ENCODE data around the gene ISLR2. TPM values are rescaled to one million over a fixed set of nuclear protein-coding genes. Genes with fewer than 3 reads are reported as not detected.

Gene ISLR2
- total RNA-seq, 4 donors from 2014 or later: 0.66 to 1.5 (median 0.98) TPM; not detected in 1

DNA sequence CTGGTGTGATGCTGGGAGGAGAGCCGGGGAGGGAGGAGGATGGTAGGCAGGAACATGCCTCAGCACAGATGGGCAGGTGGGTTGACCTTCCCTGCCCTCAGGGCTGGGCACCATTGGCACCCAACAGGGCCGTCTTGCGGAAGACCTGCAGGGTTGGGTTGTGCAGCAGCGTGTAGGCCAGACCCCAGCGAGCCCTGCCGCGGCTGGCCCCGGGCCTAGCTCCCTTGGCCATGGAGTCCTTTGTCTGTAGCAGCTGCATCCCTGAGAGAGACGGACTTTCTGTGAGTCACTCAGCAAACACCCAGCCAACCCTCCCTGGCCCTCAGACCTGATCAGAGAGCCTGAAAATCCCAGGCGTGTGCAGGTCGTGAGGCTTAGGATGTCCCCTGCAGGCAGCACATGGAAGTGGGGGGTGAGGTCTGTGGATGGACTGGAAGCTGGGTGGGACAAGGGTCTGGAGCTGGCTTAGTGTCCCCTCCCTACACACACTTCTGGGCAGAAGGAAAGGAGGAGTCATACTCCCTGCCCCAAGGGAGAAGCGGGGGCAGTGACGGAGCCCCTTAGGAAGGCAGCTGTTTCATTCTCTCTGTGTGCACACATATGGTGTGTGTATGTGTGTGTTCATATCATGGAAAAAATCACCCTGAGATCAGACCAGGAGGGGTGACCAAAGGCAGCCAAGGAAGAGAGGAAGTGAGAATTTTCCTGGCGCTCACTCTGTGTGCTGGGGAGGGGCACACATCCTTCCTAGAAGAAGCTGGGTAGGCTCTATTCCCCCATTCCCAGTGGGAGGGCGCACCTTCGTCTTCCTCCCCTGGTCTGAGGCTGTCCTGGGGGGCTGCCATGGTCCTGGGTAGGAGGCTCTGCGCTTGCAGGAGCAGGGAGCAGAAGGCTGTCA, 49.8 kb downstream of the ISLR2 start:
- Histone ChIP-seq H3K9me3 (no peaks in the 10 kb centered on the region), H3K4me3 (no peak overlapping the region), H3K27ac (peak overlapping the region in 2 of 4 donors; percentile 26 to 57), H3K36me3 (peaks cover 0 to 3% (median 0%) of the 10 kb centered on the region in 3 donors), H3K27me3 (no peaks in the 10 kb centered on the region), H3K4me1 (peaks cover 0 to 59% (median 32%) of the 10 kb centered on the region in 4 donors)
- no peak for TF ChIP-seq POLR2A (IDR thresholded peaks at IDR 0.05)
- no peak for TF ChIP-seq CTCF (IDR thresholded peaks at IDR 0.05)
- no peak for TF ChIP-seq EP300 (IDR thresholded peaks at IDR 0.05)
- DNase-seq (ENCODE audit: low spot score in 2 of 2): no peak
- 59 to 79% methylated on average over 12 to 14 of the region's 17 CpGs for WGBS, 2 donors

DNA sequence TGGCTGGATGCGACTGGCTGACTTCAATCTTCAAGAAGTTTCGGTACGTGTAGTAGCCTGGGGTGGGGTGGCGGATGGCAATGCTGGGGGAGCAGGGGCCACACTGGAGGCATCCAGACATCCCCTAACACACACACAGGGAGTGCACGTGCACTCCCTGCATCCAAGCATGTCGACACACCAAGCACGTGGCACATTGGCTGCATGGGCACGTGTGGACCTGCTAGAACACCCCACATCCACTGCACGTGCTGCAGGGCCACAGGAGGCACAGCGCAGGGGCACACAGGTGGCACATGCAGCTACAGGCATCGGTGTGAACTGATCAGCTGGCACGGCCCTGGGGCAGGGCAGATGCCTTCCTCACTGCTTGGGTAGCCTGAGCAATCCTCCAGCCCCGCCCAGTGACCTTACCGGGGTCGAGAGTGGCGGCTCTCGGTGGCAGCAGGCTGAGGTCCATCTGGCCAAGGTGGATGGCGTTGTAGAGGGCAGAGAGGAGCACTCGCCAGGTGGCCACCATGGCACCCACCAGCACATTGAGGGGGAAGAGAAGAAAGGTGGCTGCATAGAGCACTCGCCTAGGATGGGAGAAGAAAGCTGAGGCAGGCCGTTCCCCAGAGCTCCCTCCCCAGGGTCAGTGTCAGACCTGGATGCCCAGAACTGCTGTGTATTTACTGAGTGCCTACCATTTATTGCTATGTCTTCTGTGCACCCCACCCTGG, 50.7 kb downstream of the ISLR2 start:
- Histone ChIP-seq H3K4me3 (no peak overlapping the region), H3K27me3 (no peaks in the 10 kb centered on the region), H3K27ac (no peak overlapping the region), H3K9me3 (no peaks in the 10 kb centered on the region), H3K4me1 (peaks cover 0 to 51% (median 26%) of the 10 kb centered on the region in 4 donors), H3K36me3 (no peaks in the 10 kb centered on the region)
- WGBS, 2 donors: 84% methylated on average over 13 to 15 of the region's 21 CpGs
- no peak for DNase-seq (ENCODE audit: low spot score in 2 of 2)
- TF ChIP-seq EP300 (IDR thresholded peaks at IDR 0.05) (no peak), POLR2A (IDR thresholded peaks at IDR 0.05) (no peak), CTCF (IDR thresholded peaks at IDR 0.05) (no peak)

DNA sequence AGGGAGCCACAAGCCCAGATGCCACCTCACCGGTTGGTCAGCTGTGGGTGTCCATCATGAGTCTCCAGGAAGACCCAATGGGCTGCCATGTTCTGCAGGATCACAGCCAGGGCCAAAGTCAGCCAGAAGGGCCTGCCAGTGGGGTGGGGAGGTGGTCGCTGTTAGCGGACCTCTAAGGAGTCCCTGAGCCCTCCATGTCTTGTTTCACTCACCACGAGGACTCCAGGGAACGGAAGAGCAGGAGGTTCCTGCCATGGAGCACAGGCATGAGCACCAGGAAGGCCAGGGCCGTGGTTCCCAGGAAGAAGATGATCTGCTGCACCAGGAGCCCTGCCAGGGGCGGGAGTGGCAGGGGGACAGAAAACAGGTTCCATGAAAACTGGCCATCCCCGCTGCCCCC, 51.7 kb downstream of the ISLR2 start:
- no peak for DNase-seq (ENCODE audit: low spot score in 2 of 2)
- WGBS, 2 donors: 89 to 94% methylated on average over 8 of the region's 8 CpGs

GRCh38 chr15:74184582-74185091, 54.3 kb downstream of the ISLR2 start:
- no peak for TF ChIP-seq CTCF (IDR thresholded peaks at IDR 0.05)
- no peak for TF ChIP-seq POLR2A (IDR thresholded peaks at IDR 0.05)
- TF ChIP-seq EP300 (IDR thresholded peaks at IDR 0.05): no peak
- no peak overlapping the region for H3K4me3 ChIP-seq
- H3K36me3 ChIP-seq: no peaks in the 10 kb centered on the region
- no peak overlapping the region for H3K27ac ChIP-seq
- 86 to 94% methylated on average over 9 to 12 of the region's 12 CpGs for WGBS, 2 donors
- H3K4me1 ChIP-seq: peaks cover 0 to 16% (median 10%) of the 10 kb centered on the region in 4 donors
- no peaks in the 10 kb centered on the region for H3K9me3 ChIP-seq
- H3K27me3 ChIP-seq: no peaks in the 10 kb centered on the region
- DNase-seq (ENCODE audit: low spot score in 2 of 2): no peak

More for the DNA sequence above, 51.7 kb downstream of the ISLR2 start:
- H3K4me1 ChIP-seq: peaks cover 0 to 40% (median 21%) of the 10 kb centered on the region in 4 donors
- H3K27me3 ChIP-seq: no peaks in the 10 kb centered on the region
- H3K9me3 ChIP-seq: no peaks in the 10 kb centered on the region
- no peaks in the 10 kb centered on the region for H3K36me3 ChIP-seq
- H3K4me3 ChIP-seq: no peak overlapping the region
- H3K27ac ChIP-seq: no peak overlapping the region
- TF ChIP-seq CTCF (IDR thresholded peaks at IDR 0.05) (no peak), POLR2A (IDR thresholded peaks at IDR 0.05) (no peak), EP300 (IDR thresholded peaks at IDR 0.05) (no peak)
